Activated T-cell treated with anti-CD3 and anti-CD28 coated beads, Interleukin-2, amount 50 U/mL, for 48 hours (primary cell): Measurements from ENCODE around the gene FLAD1.
"Not testable (repeated sequence)": the region's sequence is repeated elsewhere in the genome, so short reads cannot be mapped to it uniquely, and the experiment has no call there.

ENCODE experiments used
- DNase-seq, 2 experiments: peaks; one replicate each; pipeline ENCODE4 v3.0.0-alpha.2; 2020

Gene FLAD1

GRCh38 chr1:154969860-154970452 lies 13.2 kb upstream of the FLAD1 start:
- no peak for DNase-seq

GRCh38 chr1:154970631-154971340 lies 12.4 kb upstream of the FLAD1 start, which contains the start of gene SHC1:
TSS of gene SHC1 (minus strand) at chr1:154970747. CDS start at chr1:154970526, 221 bp downstream.
- peak; percentile 66 to 69 for DNase-seq

- DNase-seq = no peak
Measured at GRCh38 chr1:154971341-154971998, 11.7 kb upstream of the FLAD1 start.

GRCh38 chr1:154972213-154972516 lies 11.0 kb upstream of the FLAD1 start:
- DNase-seq = no peak

- no peak for DNase-seq
Measured at GRCh38 chr1:154972517-154973343, 10.4 kb upstream of the FLAD1 start.

GRCh38 chr1:154973344-154974101 lies 9.6 kb upstream of the FLAD1 start:
- peak; percentile 97 to 98 for DNase-seq

- peak; percentile 97 for DNase-seq
Measured at GRCh38 chr1:154974102-154974807, 8.9 kb upstream of the FLAD1 start, which contains the start of gene CKS1B. TSS of gene CKS1B (plus strand) at chr1:154974681. CDS start at chr1:154974746, 65 bp downstream.

GRCh38 chr1:154974808-154975408 lies 8.2 kb upstream of the FLAD1 start:
- DNase-seq = peak; percentile 97 to 98

GRCh38 chr1:154975409-154976059 lies 7.6 kb upstream of the FLAD1 start:
- peak; percentile 78 to 79 for DNase-seq

- DNase-seq = not testable (repeated sequence)
Measured at GRCh38 chr1:154977762-154978161, 5.4 kb upstream of the FLAD1 start.

GRCh38 chr1:154978360-154978759 lies 4.8 kb upstream of the FLAD1 start:
- DNase-seq = no peak

- DNase-seq = no peak
Measured at GRCh38 chr1:154982341-154982740, 803 bp upstream of the FLAD1 start.

- no peak for DNase-seq
Measured at GRCh38 chr1:154983776-154984466, 777 bp downstream of the FLAD1 start.

GRCh38 chr1:154986736-154987135 lies 3.6 kb downstream of the FLAD1 start:
- not testable (repeated sequence) for DNase-seq

- no peak for DNase-seq
Measured at GRCh38 chr1:154987326-154987725, 4.2 kb downstream of the FLAD1 start.

GRCh38 chr1:154988058-154988954 lies 5.2 kb downstream of the FLAD1 start:
- DNase-seq = no peak

- no peak for DNase-seq
Measured at GRCh38 chr1:154989195-154989860, 6.2 kb downstream of the FLAD1 start.

- no peak for DNase-seq
Measured at GRCh38 chr1:154990276-154990675, 7.1 kb downstream of the FLAD1 start.
